Gastrocnemius medialis (tissue), 4 donors: Measurements from ENCODE around the gene NUDT1.

Source experiments
- POLR2A ChIP-seq, 2 donors: fragments of 450-650 bp; IDR thresholded peaks; one replicate each; pipeline ENCODE4 v1.6.1; 2017; ENCODE audit warnings: antibody characterized with exemption in 2 of 2, mild to moderate bottlenecking in 2 of 2, moderate library complexity in 2 of 2
- TF ChIP-seq, protein P1 (sequence below), 5 experiments: fragments of 450-650 bp in 3 of 5; fragments of 200-600 bp in 2 of 5; sonication (generic) in 2 of 5; IDR thresholded peaks in 4 of 5; conservative IDR thresholded peaks in 1 of 5; 1 replicate in 4 of 5; 2 replicates in 1 of 5; pipeline ENCODE4 v1.5.1; 2016 to 2019; ENCODE audit warnings: antibody characterized with exemption in 5 of 5, mild to moderate bottlenecking in 3 of 5, moderate library complexity in 3 of 5

DNA sequence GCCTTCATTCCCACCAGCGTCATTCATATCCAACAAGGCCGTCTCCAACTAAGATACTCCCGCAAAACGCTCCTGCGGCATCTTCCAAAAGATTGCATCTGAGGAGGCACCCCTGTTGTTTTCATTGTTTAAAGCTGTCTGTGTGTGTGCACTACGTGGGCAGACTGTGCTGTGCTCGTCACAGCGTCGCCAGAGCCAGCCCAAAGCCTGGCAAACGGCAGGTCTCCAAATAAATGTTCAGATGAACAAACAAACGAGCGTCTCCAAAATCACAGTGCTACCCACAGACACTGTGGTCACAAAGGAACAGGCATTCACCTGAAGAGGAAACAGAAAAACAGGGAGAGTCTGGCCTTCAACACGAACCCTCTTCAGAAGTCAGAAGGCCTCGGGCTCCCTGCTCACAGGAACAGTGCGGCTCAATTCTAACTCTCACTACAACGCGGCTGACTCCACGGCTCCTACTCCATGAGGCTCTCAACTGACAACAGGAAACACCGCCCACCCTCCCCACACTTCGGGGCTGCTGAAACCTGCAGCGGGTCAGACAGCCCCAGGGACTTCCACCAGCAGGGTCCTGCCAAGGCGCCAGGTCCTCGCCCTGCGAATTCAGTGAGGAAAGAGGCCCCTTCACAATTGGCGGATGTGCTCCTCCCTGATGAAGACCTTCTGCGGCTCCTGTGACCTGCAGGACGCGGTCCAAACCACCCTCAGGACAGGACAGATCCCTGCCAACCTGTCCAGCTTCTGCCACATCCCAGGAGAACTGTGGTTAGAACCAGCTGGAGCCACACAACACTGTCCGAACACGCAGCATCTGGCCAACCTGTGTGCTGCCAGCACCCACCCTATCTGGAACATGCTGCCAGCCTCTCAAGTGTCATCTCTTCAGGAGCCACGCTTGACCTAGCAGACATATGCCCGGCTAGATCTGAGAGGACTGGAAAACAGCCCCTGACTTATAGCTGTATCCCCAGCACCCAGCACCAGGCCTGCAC, 45.3 kb upstream of the NUDT1 start:
- TF ChIP-seq, protein P1, sequence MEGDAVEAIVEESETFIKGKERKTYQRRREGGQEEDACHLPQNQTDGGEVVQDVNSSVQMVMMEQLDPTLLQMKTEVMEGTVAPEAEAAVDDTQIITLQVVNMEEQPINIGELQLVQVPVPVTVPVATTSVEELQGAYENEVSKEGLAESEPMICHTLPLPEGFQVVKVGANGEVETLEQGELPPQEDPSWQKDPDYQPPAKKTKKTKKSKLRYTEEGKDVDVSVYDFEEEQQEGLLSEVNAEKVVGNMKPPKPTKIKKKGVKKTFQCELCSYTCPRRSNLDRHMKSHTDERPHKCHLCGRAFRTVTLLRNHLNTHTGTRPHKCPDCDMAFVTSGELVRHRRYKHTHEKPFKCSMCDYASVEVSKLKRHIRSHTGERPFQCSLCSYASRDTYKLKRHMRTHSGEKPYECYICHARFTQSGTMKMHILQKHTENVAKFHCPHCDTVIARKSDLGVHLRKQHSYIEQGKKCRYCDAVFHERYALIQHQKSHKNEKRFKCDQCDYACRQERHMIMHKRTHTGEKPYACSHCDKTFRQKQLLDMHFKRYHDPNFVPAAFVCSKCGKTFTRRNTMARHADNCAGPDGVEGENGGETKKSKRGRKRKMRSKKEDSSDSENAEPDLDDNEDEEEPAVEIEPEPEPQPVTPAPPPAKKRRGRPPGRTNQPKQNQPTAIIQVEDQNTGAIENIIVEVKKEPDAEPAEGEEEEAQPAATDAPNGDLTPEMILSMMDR (IDR thresholded peaks at IDR 0.05 in 4 of 5, conservative IDR thresholded peaks at IDR 0.05 in 1 of 5) = no peak
- TF ChIP-seq POLR2A (IDR thresholded peaks at IDR 0.05) = no peak
